GM23338 (cell line): ENCODE results near the gene LDLRAD3. TPM values are rescaled to one million over a fixed set of nuclear protein-coding genes. Genes with fewer than 3 reads are reported as not detected.

Experiments
- ATAC-seq: fragments of 200-7000 bp; cut with Tn5 transposase; 3 replicates; pipeline ENCODE4 v1.9.1; 2020
- DNase-seq: peaks from one replicate; pipeline ENCODE4 v3.0.0-alpha.2; 2015; ENCODE audit warnings: low spot score
- H2AFZ ChIP-seq: fragments of 200-600 bp; sonication (generic); 2 replicates; pipeline ENCODE4 v1.8.0; 2016; ENCODE audit warnings: antibody characterized with exemption, mild to moderate bottlenecking, moderate library complexity
- H3F3A ChIP-seq: fragments of 200-600 bp; sonication (generic); replicated peaks from 2 replicates; pipeline ENCODE4 v1.8.0; 2017; ENCODE audit warnings: antibody characterized with exemption, mixed run types, low read depth
- H3K27ac ChIP-seq: fragments of 200-600 bp; sonication (generic); 2 replicates; pipeline ENCODE4 v1.6.1; 2016; ENCODE audit warnings: low read depth
- H3K27me3 ChIP-seq: fragments of 200-600 bp; sonication (generic); 2 replicates; pipeline ENCODE4 v1.8.0; 2016; ENCODE audit warnings: mild to moderate bottlenecking, mixed run types, moderate library complexity; ENCODE audit not compliant: insufficient read depth
- H3K36me3 ChIP-seq: fragments of 200-600 bp; sonication (generic); 2 replicates; pipeline ENCODE4 v1.8.0; 2016; ENCODE audit warnings: mild to moderate bottlenecking; ENCODE audit not compliant: insufficient read depth
- H3K4me1 ChIP-seq: fragments of 200-600 bp; sonication (generic); 2 replicates; pipeline ENCODE4 v1.8.0; 2016; ENCODE audit warnings: mild to moderate bottlenecking, moderate library complexity; ENCODE audit not compliant: insufficient read depth
- H3K4me2 ChIP-seq: fragments of 200-600 bp; sonication (generic); 2 replicates; pipeline ENCODE4 v1.7.1; 2017; ENCODE audit warnings: mixed run types
- H3K4me3 ChIP-seq: fragments of 200-600 bp; sonication (generic); 2 replicates; pipeline ENCODE4 v1.6.1; 2016; ENCODE audit warnings: mixed run types
- H3K79me2 ChIP-seq: fragments of 200-600 bp; sonication (generic); replicated peaks from 2 replicates; pipeline ENCODE4 v1.8.0; 2017; ENCODE audit warnings: mild to moderate bottlenecking; ENCODE audit not compliant: insufficient read depth
- H3K9me2 ChIP-seq: fragments of 200-600 bp; sonication (generic); 2 replicates; pipeline ENCODE4 v1.8.0; 2017; ENCODE audit not compliant: insufficient read depth
- H4K20me1 ChIP-seq: fragments of 200-600 bp; sonication (generic); replicated peaks from 2 replicates; pipeline ENCODE4 v1.8.0; 2017; ENCODE audit warnings: mild to moderate bottlenecking; ENCODE audit not compliant: insufficient read depth
- H3K27ac Mint-ChIP-seq: 2 replicates; pipeline ENCODE4 v1.8.0; 2020; ENCODE audit warnings: inconsistent platforms, mild to moderate bottlenecking, moderate library complexity, mixed read lengths
- H3K27me3 Mint-ChIP-seq: 3 replicates; pipeline ENCODE4 v1.8.0; 2022; ENCODE audit warnings: low read depth, mild to moderate bottlenecking, moderate library complexity, mixed read lengths, inconsistent platforms; ENCODE audit not compliant: insufficient read depth, poor library complexity
- H3K36me3 Mint-ChIP-seq: 3 replicates; pipeline ENCODE4 v1.8.0; 2021; ENCODE audit warnings: low read depth, mild to moderate bottlenecking, inconsistent platforms, moderate library complexity, mixed read lengths
- H3K4me1 Mint-ChIP-seq: 3 replicates; pipeline ENCODE4 v1.8.0; 2020; ENCODE audit warnings: mild to moderate bottlenecking, inconsistent platforms, mixed read lengths
- H3K4me3 Mint-ChIP-seq: 3 replicates; pipeline ENCODE4 v1.8.0; 2021; ENCODE audit warnings: moderate library complexity, mild to moderate bottlenecking, inconsistent platforms, mixed read lengths
- H3K9me3 Mint-ChIP-seq: 3 replicates; pipeline ENCODE4 v1.8.0; 2020; ENCODE audit warnings: moderate library complexity, mild to moderate bottlenecking, inconsistent platforms, mixed read lengths
- CREB1 ChIP-seq: fragments of 250-450 bp; sonication (Bioruptor Pico); IDR thresholded peaks from 2 replicates; pipeline ENCODE4 v1.5.0; 2020; ENCODE audit warnings: low read depth, mild to moderate bottlenecking, moderate library complexity
- CTCF ChIP-seq, 2 experiments: fragments of 200-600 bp in 1 of 2; sonication (generic) in 1 of 2; conservative IDR thresholded peaks; 2 replicates each; pipeline versions ENCODE4 v1.5.1 to v1.6.1; 2016 to 2017; ENCODE audit warnings: antibody characterized with exemption in 2 of 2, low read depth in 2 of 2, mild to moderate bottlenecking in 2 of 2, moderate library complexity in 1 of 2
- ETS1 ChIP-seq: IDR thresholded peaks from 2 replicates; pipeline ENCODE4 v1.6.1; 2016; ENCODE audit warnings: antibody characterized with exemption
- EZH2 ChIP-seq: fragments of 200-600 bp; sonication (generic); IDR thresholded peaks from one replicate; pipeline ENCODE4 v1.8.0; 2017; ENCODE audit warnings: antibody characterized with exemption, mild to moderate bottlenecking, low read depth; ENCODE audit not compliant: unreplicated experiment
- EZH2phosphoT487 ChIP-seq: fragments of 200-600 bp; sonication (generic); IDR thresholded peaks from one replicate; pipeline ENCODE4 v1.8.1; 2018; ENCODE audit warnings: antibody characterized with exemption; ENCODE audit not compliant: unreplicated experiment
- NANOG ChIP-seq: IDR thresholded peaks from 2 replicates; pipeline ENCODE4 v1.6.1; 2016; ENCODE audit warnings: antibody characterized with exemption, borderline replicate concordance
- POLR2AphosphoS5 ChIP-seq: IDR thresholded peaks from 2 replicates; pipeline ENCODE4 v1.6.1; 2016; ENCODE audit warnings: antibody characterized with exemption, low read depth
- REST ChIP-seq: IDR thresholded peaks from one replicate; pipeline ENCODE4 v1.6.1; 2018; ENCODE audit warnings: antibody characterized with exemption; ENCODE audit not compliant: unreplicated experiment
- STAT1 ChIP-seq: IDR thresholded peaks from one replicate; pipeline ENCODE4 v1.6.1; 2016; ENCODE audit warnings: antibody characterized with exemption; ENCODE audit not compliant: unreplicated experiment
- ZNF114 ChIP-seq: fragments of 250-450 bp; sonication (Bioruptor Pico); IDR thresholded peaks from 2 replicates; pipeline ENCODE4 v1.5.0; 2020; ENCODE audit warnings: mild to moderate bottlenecking, moderate library complexity
- ZNF331 ChIP-seq: fragments of 250-450 bp; sonication (Bioruptor Pico); IDR thresholded peaks from 2 replicates; pipeline ENCODE4 v1.5.0; 2020; ENCODE audit warnings: low read depth, mild to moderate bottlenecking, moderate library complexity
- ZNF462 ChIP-seq: fragments of 250-450 bp; sonication (Bioruptor Pico); IDR thresholded peaks from 2 replicates; pipeline ENCODE4 v1.5.0; 2020; ENCODE audit warnings: mild to moderate bottlenecking, moderate library complexity
- polyA plus RNA-seq: library from polyadenylated mRNA; unstranded; fragments of >200 nt; fragmentation: Nextera tagmentation; extraction: Ambion mirVana; gene quantifications from 2 replicates; pipeline ENCODE4 v1.2.1, GENCODE V29; 2016
- total RNA-seq: library from RNA; depleted of rRNA; stranded (reverse); fragments of >200 nt; shearing (Covaris generic); gene quantifications from 2 replicates; pipeline ENCODE4 v1.2.3, GENCODE V29; 2014

LDLRAD3 gene
- total and polyA plus RNA-seq, 2 experiments from 2014 or later = 8.5 to 19.4 TPM

- Mint-ChIP-seq H3K36me3 (peaks cover 5% of the 10 kb centered on the region; the same call in 2 of the 3 replicates), H3K9me3 (peaks cover 4% of the 10 kb centered on the region; the same call in 2 of the 3 replicates), H3K4me3 (no peak overlapping the region), H3K27me3 (peaks cover 2% of the 10 kb centered on the region), H3K4me1 (peaks cover 36% of the 10 kb centered on the region), H3K27ac (no peak overlapping the region)
- TF ChIP-seq ETS1 (no peak), STAT1 (no peak), CTCF (conservative IDR thresholded peaks at IDR 0.05; ENCODE audit: low read depth in 2 of 2) (no peak), NANOG (no peak), ZNF462 (CRISPR knock-in tag) (no peak), ZNF331 (no peak), ZNF114 (CRISPR knock-in tag) (no peak), POLR2AphosphoS5 (no peak), EZH2phosphoT487 (no peak), EZH2 (no peak), CREB1 (CRISPR knock-in tag) (no peak), REST (no peak)
- Histone ChIP-seq H3F3A (no peaks in the 10 kb centered on the region), H4K20me1 (no peaks in the 10 kb centered on the region; the same call in 1 of the 2 replicates), H3K4me2 (no peak overlapping the region), H3K27me3 (no peaks in the 10 kb centered on the region), H3K79me2 (peaks cover 34% of the 10 kb centered on the region), H3K36me3 (no peaks in the 10 kb centered on the region; the same call in 1 of the 2 replicates), H3K27ac (no peak overlapping the region), H2AFZ (no peak overlapping the region), H3K4me1 (peaks cover 27% of the 10 kb centered on the region), H3K4me3 (no peak overlapping the region), H3K9me2 (peaks cover 9% of the 10 kb centered on the region; the same call in 1 of the 2 replicates)
- ATAC-seq (no peak), DNase-seq (no peak)
Measured at GRCh38 chr11:36053281-36053680, 109.4 kb downstream of the LDLRAD3 start.
